Prostate gland (tissue), 2 donors: ENCODE measurements around the gene HNRNPA1. TPM values are rescaled to one million over a fixed set of nuclear protein-coding genes. Genes with fewer than 3 reads are reported as not detected.
"Not testable (repeated sequence)": the region's sequence is repeated elsewhere in the genome, so short reads cannot be mapped to it uniquely, and the experiment has no call there.

Source experiments
- DNase-seq: peaks from one replicate; pipeline ENCODE4 v3.0.0-alpha.2; 2019; ENCODE audit warnings: low spot score
- H3K27ac ChIP-seq, 2 donors: fragments of 200-600 bp; sonication (generic); 2 replicates each; pipeline ENCODE4 v1.5.1; 2017 to 2019
- H3K27me3 ChIP-seq: fragments of 200-600 bp; sonication (generic); replicated peaks from 2 replicates; pipeline ENCODE4 v1.5.1; 2019; ENCODE audit not compliant: insufficient read depth
- H3K36me3 ChIP-seq, 2 donors: fragments of 200-600 bp; sonication (generic); 1 replicate in 1 of 2; 2 replicates in 1 of 2; pipeline versions ENCODE4 v1.5.1 to v1.8.1; 2017 to 2019
- H3K4me1 ChIP-seq: fragments of 200-600 bp; sonication (generic); replicated peaks from 2 replicates; pipeline ENCODE4 v1.5.1; 2019
- H3K4me3 ChIP-seq, 2 donors: fragments of 200-600 bp; sonication (generic); 2 replicates each; pipeline ENCODE4 v1.5.1; 2017 to 2019
- H3K9me3 ChIP-seq: fragments of 200-600 bp; sonication (generic); 2 replicates; pipeline ENCODE4 v1.5.1; 2017
- POLR2A ChIP-seq: fragments of 450-650 bp; IDR thresholded peaks from one replicate; pipeline ENCODE4 v1.6.1; 2016; ENCODE audit warnings: antibody characterized with exemption, mild to moderate bottlenecking
- POLR2AphosphoS5 ChIP-seq: sonication (generic); formaldehyde crosslinking; IDR thresholded peaks from one replicate; pipeline ENCODE4 v1.6.1; 2017; ENCODE audit warnings: antibody characterized with exemption
- WGBS: methylation state at CpG from one replicate; pipeline ENCODE4 v1.1.5; 2018; 5-methylcytosine and 5-hydroxymethylcytosine counted together
- intact Hi-C: fragments of 100-400 bp; cut with DNase I; formaldehyde crosslinking; loops from one replicate; pipeline ENCODE4 v1.14.2; 2022
- total RNA-seq, 2 donors: library from RNA; depleted of rRNA; stranded (reverse); fragments of >200 nt; gene quantifications; one replicate each; pipeline ENCODE4 v1.1.0, GENCODE V29; 2016
- TF ChIP-seq, protein P1 (sequence below), 4 experiments: fragments of 200-600 bp in 2 of 4; fragments of 450-650 bp in 2 of 4; sonication (generic) in 2 of 4; IDR thresholded peaks; 1 replicate in 3 of 4; 2 replicates in 1 of 4; pipeline ENCODE4 v1.5.1; 2016 to 2019; ENCODE audit warnings: antibody characterized with exemption in 4 of 4, mild to moderate bottlenecking in 2 of 4, moderate library complexity in 2 of 4

HNRNPA1 gene
- total RNA-seq = 100 to 1,000 TPM; 419 to 726 TPM

DNA sequence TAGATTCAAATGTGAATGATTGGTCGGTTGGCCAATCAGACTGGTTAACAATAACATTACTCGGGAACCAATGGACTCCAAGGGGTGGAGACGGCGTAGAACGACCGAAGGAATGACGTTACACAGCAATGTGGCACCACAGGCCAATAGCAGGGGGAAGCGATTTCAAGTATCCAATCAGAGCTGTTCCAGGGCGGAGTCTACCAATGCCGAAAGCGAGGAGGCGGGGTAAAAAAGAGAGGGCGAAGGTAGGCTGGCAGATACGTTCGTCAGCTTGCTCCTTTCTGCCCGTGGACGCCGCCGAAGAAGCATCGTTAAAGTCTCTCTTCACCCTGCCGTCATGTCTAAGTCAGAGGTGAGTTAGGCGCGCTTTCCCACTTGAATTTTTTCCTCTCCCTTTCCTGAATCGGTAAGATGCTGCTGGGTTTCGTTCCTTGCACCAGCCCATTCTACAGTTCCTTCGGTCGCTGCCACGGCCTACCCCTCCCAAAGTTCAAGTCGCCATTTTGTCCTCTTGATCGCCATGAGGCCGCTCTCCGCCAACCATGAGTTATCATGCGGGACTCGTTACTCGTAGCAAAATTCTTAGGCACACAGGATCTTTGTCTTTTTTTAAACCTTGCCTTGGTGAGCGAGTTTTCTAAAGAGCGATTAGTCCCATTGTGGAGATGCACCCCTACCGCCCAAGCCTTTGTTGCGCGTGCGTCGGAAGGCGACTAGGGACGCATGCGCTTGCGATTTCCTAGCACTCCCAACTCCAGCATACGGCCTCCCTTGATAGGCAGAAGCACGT is at the start of gene HNRNPA1:
TSS of gene HNRNPA1 (plus strand) at position 259 of the 793 bp plus-strand sequence. CDS start at position 341, 82 bp downstream.
- intact Hi-C loops = loop anchor here (5.0 kb wide), 3 partner anchors 33 to 77 kb away; partner anchors contain the start of gene COPZ1
- peaks cover 9% of the 10 kb centered on the region for H3K4me1 ChIP-seq
- TF ChIP-seq, protein P1, sequence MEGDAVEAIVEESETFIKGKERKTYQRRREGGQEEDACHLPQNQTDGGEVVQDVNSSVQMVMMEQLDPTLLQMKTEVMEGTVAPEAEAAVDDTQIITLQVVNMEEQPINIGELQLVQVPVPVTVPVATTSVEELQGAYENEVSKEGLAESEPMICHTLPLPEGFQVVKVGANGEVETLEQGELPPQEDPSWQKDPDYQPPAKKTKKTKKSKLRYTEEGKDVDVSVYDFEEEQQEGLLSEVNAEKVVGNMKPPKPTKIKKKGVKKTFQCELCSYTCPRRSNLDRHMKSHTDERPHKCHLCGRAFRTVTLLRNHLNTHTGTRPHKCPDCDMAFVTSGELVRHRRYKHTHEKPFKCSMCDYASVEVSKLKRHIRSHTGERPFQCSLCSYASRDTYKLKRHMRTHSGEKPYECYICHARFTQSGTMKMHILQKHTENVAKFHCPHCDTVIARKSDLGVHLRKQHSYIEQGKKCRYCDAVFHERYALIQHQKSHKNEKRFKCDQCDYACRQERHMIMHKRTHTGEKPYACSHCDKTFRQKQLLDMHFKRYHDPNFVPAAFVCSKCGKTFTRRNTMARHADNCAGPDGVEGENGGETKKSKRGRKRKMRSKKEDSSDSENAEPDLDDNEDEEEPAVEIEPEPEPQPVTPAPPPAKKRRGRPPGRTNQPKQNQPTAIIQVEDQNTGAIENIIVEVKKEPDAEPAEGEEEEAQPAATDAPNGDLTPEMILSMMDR (IDR thresholded peaks at IDR 0.05) = peak in 2 of 4 experiments; percentile 12 to 15
- peak; percentile 99 for TF ChIP-seq POLR2A
- peak; percentile 83 for TF ChIP-seq POLR2AphosphoS5
- H3K9me3 ChIP-seq = no peaks in the 10 kb centered on the region
- H3K27me3 ChIP-seq = no peaks in the 10 kb centered on the region
- WGBS = under 1% methylated on average over 48 of the region's 48 CpGs
- H3K36me3 ChIP-seq = peaks cover 9 to 11% of the 10 kb centered on the region in 2 donors
- peak within 1 kb of the TSS; percentile 92 to 93 for H3K27ac ChIP-seq
- peak within 1 kb of the TSS; percentile 72 to 77 for H3K4me3 ChIP-seq
- peak; percentile 99 for DNase-seq

DNA sequence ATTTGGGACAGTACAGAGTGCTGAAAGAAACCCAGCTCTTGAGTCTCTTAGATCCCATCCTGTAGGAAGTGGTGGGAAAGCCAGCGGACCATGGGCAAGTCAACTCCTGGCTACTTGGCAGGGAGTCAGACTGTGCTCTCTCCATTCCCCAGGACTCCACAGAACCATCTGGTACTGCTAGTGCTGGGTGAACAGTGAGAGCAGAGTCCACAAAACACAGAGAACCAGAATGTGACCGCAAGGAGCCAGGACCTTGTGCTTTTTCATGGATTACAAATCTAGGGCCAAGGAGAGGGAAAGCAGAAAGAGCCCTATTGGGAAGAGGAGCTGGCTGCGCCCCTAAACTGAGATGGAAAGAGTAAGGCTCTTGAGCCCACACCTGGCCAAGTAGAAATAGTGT is 49.3 kb upstream of the HNRNPA1 start:
- DNase-seq, H3K9me3 ChIP-seq, intact Hi-C loops, H3K27ac ChIP-seq, H3K36me3 ChIP-seq, H3K27me3 ChIP-seq, H3K4me3 ChIP-seq, H3K4me1 ChIP-seq: not testable (repeated sequence)
- 95% methylated on average over 3 of the region's 3 CpGs for WGBS

DNA sequence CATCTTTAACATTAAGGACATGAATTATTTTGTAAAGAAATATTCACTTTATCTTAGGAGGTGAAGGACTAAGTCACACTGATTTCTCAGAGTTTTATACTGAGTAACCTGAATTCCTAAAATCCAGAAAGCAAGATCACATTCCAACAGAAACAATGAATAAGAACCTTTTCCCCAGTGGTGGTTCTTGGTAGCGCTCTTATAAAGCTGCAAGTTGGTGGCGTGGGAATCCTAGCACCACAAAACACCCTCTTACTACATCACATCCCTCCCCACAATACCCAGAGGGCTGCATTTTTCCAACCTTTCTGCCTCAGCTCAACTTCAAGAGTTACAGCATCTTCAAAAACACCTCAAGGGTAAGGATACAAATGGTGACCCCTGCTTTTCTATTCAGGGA is 47.7 kb upstream of the HNRNPA1 start:
- no peak overlapping the region for H3K27ac ChIP-seq
- WGBS = 93% methylated on average over 2 of the region's 2 CpGs
- TF ChIP-seq, protein P1 (IDR thresholded peaks at IDR 0.05) = no peak
- no peak for TF ChIP-seq POLR2AphosphoS5
- TF ChIP-seq POLR2A = no peak
- H3K4me3 ChIP-seq = no peak overlapping the region
- H3K27me3 ChIP-seq = no peaks in the 10 kb centered on the region
- H3K9me3 ChIP-seq = no peaks in the 10 kb centered on the region
- DNase-seq = no peak
- intact Hi-C loops = no loop called here
- H3K36me3 ChIP-seq = no peaks in the 10 kb centered on the region
- H3K4me1 ChIP-seq = peaks cover 7% of the 10 kb centered on the region

DNA sequence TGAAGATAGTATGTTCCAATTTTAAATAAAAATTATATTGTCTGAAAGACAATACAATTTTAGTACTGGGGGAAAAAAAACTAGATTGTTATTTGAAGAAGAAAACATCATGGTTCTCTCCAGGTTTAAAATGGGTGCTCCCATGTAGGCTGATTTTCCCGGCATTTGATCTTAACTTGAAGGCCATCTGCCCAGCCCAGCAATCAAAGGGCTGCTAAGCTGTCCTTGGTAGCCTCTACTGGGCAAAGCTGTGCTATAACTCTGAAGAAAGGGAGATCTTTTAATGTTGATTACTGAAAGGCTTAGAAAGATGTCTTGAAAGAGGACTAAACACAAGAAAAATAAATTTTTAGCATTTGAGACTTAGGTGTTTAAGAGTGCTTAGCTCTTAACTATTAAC is 42.0 kb upstream of the HNRNPA1 start:
- H3K27ac ChIP-seq = no peak overlapping the region
- H3K4me3 ChIP-seq = no peak overlapping the region
- no peaks in the 10 kb centered on the region for H3K9me3 ChIP-seq
- 86% methylated on average over 1 of the region's 1 CpG for WGBS
- no peaks in the 10 kb centered on the region for H3K4me1 ChIP-seq
- H3K27me3 ChIP-seq = no peaks in the 10 kb centered on the region
- intact Hi-C loops = no loop called here
- no peak for DNase-seq
- TF ChIP-seq POLR2AphosphoS5 (no peak), POLR2A (no peak)
- TF ChIP-seq, protein P1 (IDR thresholded peaks at IDR 0.05) = no peak
- H3K36me3 ChIP-seq = no peaks in the 10 kb centered on the region

DNA sequence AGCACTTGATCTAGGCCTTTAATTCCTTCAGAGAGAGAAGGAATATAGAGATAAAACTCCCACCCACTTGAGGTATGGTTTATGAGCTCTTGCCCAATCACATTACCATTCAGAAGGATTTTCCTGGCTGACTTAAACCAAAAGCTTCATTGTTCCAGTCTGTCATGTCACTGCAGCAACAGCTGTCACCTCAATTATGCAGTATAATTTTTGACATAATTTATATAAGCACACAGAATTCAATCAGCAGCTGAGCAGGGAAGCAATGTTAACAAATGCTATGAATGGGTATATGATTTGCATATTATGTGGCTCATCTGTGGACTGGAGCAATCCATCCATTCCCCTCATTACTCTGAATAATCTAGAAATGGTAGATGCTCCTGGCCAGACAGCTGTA is 40.9 kb upstream of the HNRNPA1 start:
- Histone ChIP-seq H3K27ac (no peak overlapping the region), H3K36me3 (no peaks in the 10 kb centered on the region), H3K4me3 (no peak overlapping the region), H3K9me3 (no peaks in the 10 kb centered on the region), H3K27me3 (no peaks in the 10 kb centered on the region), H3K4me1 (no peaks in the 10 kb centered on the region)
- intact Hi-C loops = no loop called here
- DNase-seq = no peak
- no peak for TF ChIP-seq POLR2AphosphoS5
- TF ChIP-seq POLR2A = no peak
- TF ChIP-seq, protein P1 (IDR thresholded peaks at IDR 0.05) = no peak
